Endothelial cell of umbilical vein (primary cell): ENCODE measurements around the gene SH3BP2. TPM values are rescaled to one million over a fixed set of nuclear protein-coding genes. Genes with fewer than 3 reads are reported as not detected.

ENCODE experiments used
- BruUV-seq: library from RNA; stranded (reverse); fragments of 400-500 nt; replicated peaks from 2 replicates; lab custom pipeline; 2021; lab: Mats Ljungman, UMichigan
- CTCF ChIA-PET: fragments of 300-600, 350-600 bp; sonication (Branson Sonifier 250); formaldehyde crosslinking; loops from one replicate; lab custom pipeline; 2021; ENCODE audit warnings: antibody characterized with exemption, inconsistent platforms; lab: Charles Lee
- POLR2A ChIA-PET: fragments of 300-600, 350-600 bp; sonication (Branson Sonifier 250); formaldehyde crosslinking; loops from one replicate; lab custom pipeline; 2021; ENCODE audit warnings: antibody characterized with exemption, inconsistent platforms; lab: Charles Lee
- DNase-seq: peaks from one replicate; pipeline ENCODE4 v3.0.0-alpha.2; 2011; ENCODE audit warnings: low read depth, low spot score
- FAIRE-seq: peaks from 2 replicates; lab custom pipeline; 2011; peaks lifted over from hg19 to GRCh38; lab: Jason Lieb, UNC
- H2AFZ ChIP-seq: 2 replicates; pipeline ENCODE4 v1.6.0; 2012; ENCODE audit warnings: low read depth, low read length, control low read depth, inconsistent platforms
- H3K27ac ChIP-seq: 2 replicates; pipeline ENCODE4 v1.5.1; 2011; ENCODE audit warnings: low read depth, mild to moderate bottlenecking, control low read depth, low read length, moderate library complexity; ENCODE audit not compliant: insufficient read depth
- H3K27me3 ChIP-seq, 2 experiments: 2 replicates each; pipeline versions ENCODE4 v1.6.0 to v1.6.1; 2011; ENCODE audit warnings: low read length in 2 of 2, mixed read lengths in 1 of 2; ENCODE audit not compliant: control insufficient read depth in 2 of 2, insufficient read depth in 2 of 2
- H3K36me3 ChIP-seq, 2 experiments: 2 replicates in 1 of 2; 3 replicates in 1 of 2; pipeline ENCODE4 v1.5.1; 2011; ENCODE audit warnings: low read length in 2 of 2, mild to moderate bottlenecking in 1 of 2, moderate library complexity in 1 of 2; ENCODE audit not compliant: control insufficient read depth in 2 of 2, insufficient read depth in 2 of 2; ENCODE audit errors: extremely low read depth in 1 of 2
- H3K4me1 ChIP-seq: 3 replicates; pipeline ENCODE4 v1.5.1; 2011; ENCODE audit warnings: mild to moderate bottlenecking, low read length; ENCODE audit not compliant: control insufficient read depth, insufficient read depth; ENCODE audit errors: extremely low read depth
- H3K4me2 ChIP-seq: 2 replicates; pipeline ENCODE4 v1.6.1; 2011; ENCODE audit warnings: low read length, control low read depth, mixed read lengths; ENCODE audit not compliant: insufficient read depth
- H3K4me3 ChIP-seq, 3 experiments: fragments of 200-600 bp in 1 of 3; sonication (generic), shearing (Covaris generic) in 1 of 3; replicated peaks in 1 of 3; 2 replicates each; pipeline ENCODE4 v1.5.1; 2011 to 2016; ENCODE audit warnings: control low read depth in 3 of 3, low read length in 3 of 3, mild to moderate bottlenecking in 2 of 3, inconsistent platforms in 1 of 3, low read depth in 1 of 3, moderate library complexity in 1 of 3; ENCODE audit not compliant: insufficient read depth in 1 of 3
- H3K79me2 ChIP-seq: 2 replicates; pipeline ENCODE4 v1.6.0; 2012; ENCODE audit warnings: low read length, inconsistent platforms; ENCODE audit not compliant: control insufficient read depth, insufficient read depth
- H3K9ac ChIP-seq: replicated peaks from 2 replicates; pipeline ENCODE3; 2011; ENCODE audit warnings: low read length, control low read depth; ENCODE audit not compliant: insufficient read depth; ENCODE audit errors: extremely low read depth
- H3K9me1 ChIP-seq: replicated peaks from 3 replicates; pipeline ENCODE4 v1.6.0; 2011; ENCODE audit warnings: mild to moderate bottlenecking, low read length; ENCODE audit not compliant: control insufficient read depth, insufficient read depth; ENCODE audit errors: extremely low read depth
- H3K9me3 ChIP-seq: replicated peaks from 2 replicates; pipeline ENCODE4 v1.5.1; 2012; ENCODE audit warnings: low read length, inconsistent platforms; ENCODE audit not compliant: control insufficient read depth, insufficient read depth
- H4K20me1 ChIP-seq: replicated peaks from 2 replicates; pipeline ENCODE3; 2011; ENCODE audit warnings: mild to moderate bottlenecking, low read length; ENCODE audit not compliant: control insufficient read depth, insufficient read depth; ENCODE audit errors: extremely low read depth
- CTCF ChIP-seq, 2 donors: IDR thresholded peaks; 1 replicate in 1 of 2; 2 replicates in 1 of 2; pipeline ENCODE4 v1.5.1; 2011; ENCODE audit warnings: low read length in 2 of 2, mild to moderate bottlenecking in 2 of 2, moderate library complexity in 2 of 2, control low read depth in 1 of 2, inconsistent platforms in 1 of 2, low read depth in 1 of 2; ENCODE audit not compliant: insufficient read depth in 1 of 2; ENCODE audit errors: extremely low read depth in 1 of 2
- EZH2 ChIP-seq: IDR thresholded peaks from 2 replicates; pipeline ENCODE4 v1.6.1; 2012; ENCODE audit warnings: borderline replicate concordance, low read depth, mild to moderate bottlenecking, moderate library complexity, low read length, inconsistent platforms; ENCODE audit not compliant: severe bottlenecking
- FOS ChIP-seq: IDR thresholded peaks from 2 replicates; pipeline ENCODE4 v1.6.1; 2011; ENCODE audit warnings: mild to moderate bottlenecking, low read length, moderate library complexity, borderline replicate concordance; ENCODE audit not compliant: insufficient read depth
- GATA2 ChIP-seq: IDR thresholded peaks from 2 replicates; pipeline ENCODE4 v1.7.0; 2011; ENCODE audit warnings: low read depth, mild to moderate bottlenecking, moderate library complexity, mixed read lengths, low read length; ENCODE audit not compliant: insufficient read length, insufficient read depth
- JUN ChIP-seq: IDR thresholded peaks from 2 replicates; pipeline ENCODE4 v1.6.1; 2011; ENCODE audit warnings: borderline replicate concordance, low read depth; ENCODE audit not compliant: insufficient read length, insufficient read depth
- MAX ChIP-seq: IDR thresholded peaks from 2 replicates; pipeline ENCODE4 v1.6.1; 2011; ENCODE audit not compliant: insufficient read depth, insufficient read length
- MYC ChIP-seq: IDR thresholded peaks from one replicate; pipeline ENCODE4 v1.6.1; 2011; ENCODE audit warnings: mild to moderate bottlenecking, low read depth, low read length
- POLR2A ChIP-seq: IDR thresholded peaks from 2 replicates; pipeline ENCODE4 v1.6.1; 2012; ENCODE audit warnings: low read depth, mild to moderate bottlenecking, control low read depth, low read length
- POLR2AphosphoS5 ChIP-seq: IDR thresholded peaks from 2 replicates; pipeline ENCODE4 v1.6.1; 2012; ENCODE audit warnings: low read depth, mild to moderate bottlenecking, control low read depth, low read length, moderate library complexity; ENCODE audit not compliant: insufficient read depth
- dilution Hi-C: fragments of 300-500 bp; cut with MboI; formaldehyde crosslinking; loops from one replicate; pipeline ENCODE4 v1.15.0; 2019; ENCODE audit warnings: low sequenced_read_pairs; ENCODE audit not compliant: extremely low pct_ligation_motif_present
- intact Hi-C: fragments of 100-400 bp; cut with micrococcal nuclease; formaldehyde crosslinking; loops from one replicate; pipeline ENCODE4 v1.10.0; 2022
- polyA plus RNA-seq, 4 experiments: library from polyadenylated mRNA; depleted of rRNA in 3 of 4; stranded (reverse) in 3 of 4; unstranded in 1 of 4; fragments of >200 nt; gene quantifications; 2 replicates each; pipeline versions ENCODE4 v1.2.1 to v1.2.3, GENCODE V29; 2011 to 2012; ENCODE audit warnings: missing spikeins in 1 of 4
- total RNA-seq: library from RNA; stranded (reverse); gene quantifications from 2 replicates; pipeline ENCODE4 v1.2.3, GENCODE V29; 2021

Gene SH3BP2
- total and polyA plus RNA-seq, 2 donors (not counting 3 experiments of a cell fraction or from before 2014, with no cell fraction given), result 69.2 to 73.9 TPM

- DNase-seq (no peak), FAIRE-seq (no peak)
- peaks cover 5% of the 10 kb centered on the region for H3K79me2 ChIP-seq
- H4K20me1 ChIP-seq, result no peaks in the 10 kb centered on the region
- peaks cover 7 to 46% of the 10 kb centered on the region in 2 experiments for H3K36me3 ChIP-seq
- H2AFZ ChIP-seq, result no peak overlapping the region
- TF ChIP-seq CTCF (IDR thresholded peaks at IDR 0.05; ENCODE audit: extremely low read depth in 1 of 2, insufficient read depth in 1 of 2, low read depth in 1 of 2, low read length in 2 of 2), result no peak
- no peak for TF ChIP-seq MYC
- TF ChIP-seq POLR2AphosphoS5, result no peak
- TF ChIP-seq EZH2, result no peak
- no peak for TF ChIP-seq GATA2
- no peak for TF ChIP-seq JUN
- TF ChIP-seq POLR2A, result no peak
- TF ChIP-seq MAX, result no peak
- TF ChIP-seq FOS, result no peak
- ChIA-PET POLR2A (no interaction called here), CTCF (no interaction called here)
- no peaks in the 10 kb centered on the region for H3K9me3 ChIP-seq
- H3K27me3 ChIP-seq, result no peaks in the 10 kb centered on the region
- H3K27ac ChIP-seq, result no peak overlapping the region
- no peak overlapping the region for H3K9ac ChIP-seq
- dilution Hi-C loops (no loop called here), intact Hi-C loops (no loop called here)
- no TSS peak for BruUV-seq
- peaks cover 20% of the 10 kb centered on the region for H3K4me1 ChIP-seq
- H3K9me1 ChIP-seq, result no peaks in the 10 kb centered on the region
- H3K4me3 ChIP-seq, result no peak overlapping the region
- H3K4me2 ChIP-seq, result no peak overlapping the region
Observed at GRCh38 chr4:2744576-2745270, 48.2 kb upstream of the SH3BP2 start.
